Hepatocyte (in vitro differentiated cells): ENCODE results near the gene PIK3AP1. TPM values are rescaled to one million over a fixed set of nuclear protein-coding genes. Genes with fewer than 3 reads are reported as not detected.

Experiments
- DNase-seq: peaks from one replicate; pipeline ENCODE4 v3.0.0-alpha.2; 2016; ENCODE audit warnings: low spot score
- H2AFZ ChIP-seq: fragments of 200-600 bp; sonication (generic); 2 replicates; pipeline ENCODE4 v1.6.0; 2016; ENCODE audit warnings: antibody characterized with exemption, mild to moderate bottlenecking
- H3K27ac ChIP-seq: fragments of 200-600 bp; sonication (generic); 2 replicates; pipeline ENCODE4 v1.5.1; 2016; ENCODE audit warnings: mild to moderate bottlenecking
- H3K27me3 ChIP-seq: fragments of 200-600 bp; sonication (generic); 2 replicates; pipeline ENCODE4 v1.6.1; 2016
- H3K36me3 ChIP-seq: fragments of 200-600 bp; sonication (generic); replicated peaks from 2 replicates; pipeline ENCODE4 v1.5.1; 2016; ENCODE audit warnings: low read depth; ENCODE audit not compliant: insufficient read depth
- H3K4me1 ChIP-seq: fragments of 200-600 bp; sonication (generic); 2 replicates; pipeline ENCODE4 v1.5.1; 2016; ENCODE audit warnings: mild to moderate bottlenecking, moderate library complexity; ENCODE audit not compliant: insufficient read depth
- H3K4me2 ChIP-seq: fragments of 200-600 bp; sonication (generic); 2 replicates; pipeline ENCODE4 v1.6.0; 2016
- H3K4me3 ChIP-seq: fragments of 200-600 bp; sonication (generic); 2 replicates; pipeline ENCODE4 v1.5.1; 2016; ENCODE audit warnings: mild to moderate bottlenecking
- H3K79me2 ChIP-seq: fragments of 200-600 bp; sonication (generic); 2 replicates; pipeline ENCODE4 v1.6.0; 2017; ENCODE audit warnings: mild to moderate bottlenecking
- H3K9me2 ChIP-seq: fragments of 200-600 bp; sonication (generic); replicated peaks from 2 replicates; pipeline ENCODE4 v1.6.0; 2017; ENCODE audit warnings: mild to moderate bottlenecking; ENCODE audit not compliant: insufficient read depth
- H3K9me3 ChIP-seq: fragments of 200-600 bp; sonication (generic); 2 replicates; pipeline ENCODE4 v1.5.1; 2016; ENCODE audit warnings: low read depth, mild to moderate bottlenecking
- H4K20me1 ChIP-seq: fragments of 200-600 bp; sonication (generic); 2 replicates; pipeline ENCODE4 v1.6.0; 2016; ENCODE audit warnings: mild to moderate bottlenecking; ENCODE audit not compliant: insufficient read depth, poor library complexity, severe bottlenecking
- EZH2 ChIP-seq: fragments of 200-600 bp; sonication (generic); IDR thresholded peaks from 2 replicates; pipeline ENCODE4 v1.6.1; 2016; ENCODE audit warnings: antibody characterized with exemption, mild to moderate bottlenecking, borderline replicate concordance
- EZH2phosphoT487 ChIP-seq: fragments of 200-600 bp; sonication (generic); IDR thresholded peaks from one replicate; pipeline ENCODE4 v1.6.1; 2018; ENCODE audit warnings: antibody characterized with exemption, mild to moderate bottlenecking, low read depth, moderate library complexity; ENCODE audit not compliant: unreplicated experiment, severe bottlenecking
- WGBS: methylation state at CpG from one replicate; pipeline ENCODE4 v1.1.6; 2016; ENCODE audit warnings: low lambda C conversion rate; ENCODE audit errors: missing lambda C conversion rate; 5-methylcytosine and 5-hydroxymethylcytosine counted together
- polyA plus RNA-seq: library from polyadenylated mRNA; unstranded; fragments of >200 nt; fragmentation: Nextera tagmentation; extraction: Ambion mirVana; gene quantifications from 2 replicates; pipeline ENCODE4 v1.2.1, GENCODE V29; 2016
- total RNA-seq: library from RNA; depleted of rRNA; stranded (reverse); fragments of >200 nt; gene quantifications from 2 replicates; pipeline ENCODE4 v1.2.3, GENCODE V29; 2014
- TF ChIP-seq, protein P1 (sequence below): fragments of 200-600 bp; sonication (generic); IDR thresholded peaks from 2 replicates; pipeline ENCODE4 v1.5.1; 2016; ENCODE audit warnings: antibody characterized with exemption, mild to moderate bottlenecking; ENCODE audit not compliant: poor library complexity

PIK3AP1 gene
- total and polyA plus RNA-seq, 2 experiments from 2014 or later: 2.5 to 8.4 TPM

GRCh38 chr10:96690755-96691730 is 29.3 kb downstream of the PIK3AP1 start:
- Histone ChIP-seq H3K79me2 (no peaks in the 10 kb centered on the region), H3K4me2 (no peak overlapping the region)
- 81% methylated on average over 9 of the region's 9 CpGs for WGBS

DNA sequence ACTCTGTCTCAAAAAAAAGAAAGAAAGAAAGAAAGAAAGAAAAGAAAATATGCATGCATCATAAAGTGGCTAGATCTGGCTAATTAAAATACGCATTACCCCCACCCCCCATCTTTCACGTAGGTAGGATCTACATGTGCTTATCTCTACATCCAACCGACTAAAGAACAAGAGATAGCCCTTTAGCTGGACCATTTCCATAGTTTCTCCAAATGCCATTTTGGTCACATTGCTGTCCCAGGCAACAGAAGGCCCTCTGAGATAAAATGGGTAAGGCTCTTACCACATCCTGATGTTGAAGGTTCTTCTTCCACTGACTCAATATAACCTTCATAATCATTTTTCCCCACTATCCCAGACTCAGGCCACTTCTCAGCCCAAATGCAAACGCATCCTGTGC is 31.5 kb downstream of the PIK3AP1 start:
- Histone ChIP-seq H3K36me3 (no peaks in the 10 kb centered on the region), H3K27me3 (no peaks in the 10 kb centered on the region), H3K4me1 (no peaks in the 10 kb centered on the region), H3K79me2 (no peaks in the 10 kb centered on the region), H3K9me2 (no peaks in the 10 kb centered on the region), H4K20me1 (no peaks in the 10 kb centered on the region), H3K9me3 (no peaks in the 10 kb centered on the region), H3K4me2 (no peak overlapping the region), H3K27ac (no peak overlapping the region), H3K4me3 (no peak overlapping the region), H2AFZ (no peak overlapping the region)
- TF ChIP-seq, protein P1, sequence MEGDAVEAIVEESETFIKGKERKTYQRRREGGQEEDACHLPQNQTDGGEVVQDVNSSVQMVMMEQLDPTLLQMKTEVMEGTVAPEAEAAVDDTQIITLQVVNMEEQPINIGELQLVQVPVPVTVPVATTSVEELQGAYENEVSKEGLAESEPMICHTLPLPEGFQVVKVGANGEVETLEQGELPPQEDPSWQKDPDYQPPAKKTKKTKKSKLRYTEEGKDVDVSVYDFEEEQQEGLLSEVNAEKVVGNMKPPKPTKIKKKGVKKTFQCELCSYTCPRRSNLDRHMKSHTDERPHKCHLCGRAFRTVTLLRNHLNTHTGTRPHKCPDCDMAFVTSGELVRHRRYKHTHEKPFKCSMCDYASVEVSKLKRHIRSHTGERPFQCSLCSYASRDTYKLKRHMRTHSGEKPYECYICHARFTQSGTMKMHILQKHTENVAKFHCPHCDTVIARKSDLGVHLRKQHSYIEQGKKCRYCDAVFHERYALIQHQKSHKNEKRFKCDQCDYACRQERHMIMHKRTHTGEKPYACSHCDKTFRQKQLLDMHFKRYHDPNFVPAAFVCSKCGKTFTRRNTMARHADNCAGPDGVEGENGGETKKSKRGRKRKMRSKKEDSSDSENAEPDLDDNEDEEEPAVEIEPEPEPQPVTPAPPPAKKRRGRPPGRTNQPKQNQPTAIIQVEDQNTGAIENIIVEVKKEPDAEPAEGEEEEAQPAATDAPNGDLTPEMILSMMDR: no peak
- TF ChIP-seq EZH2phosphoT487 (no peak), EZH2 (no peak)
- WGBS: 91% methylated on average over 4 of the region's 4 CpGs
- no peak for DNase-seq

More at GRCh38 chr10:96690755-96691730, 29.3 kb downstream of the PIK3AP1 start:
- no peaks in the 10 kb centered on the region for H3K9me3 ChIP-seq
- no peak overlapping the region for H2AFZ ChIP-seq
- no peaks in the 10 kb centered on the region for H4K20me1 ChIP-seq
- H3K27me3 ChIP-seq: no peaks in the 10 kb centered on the region
- H3K27ac ChIP-seq: no peak overlapping the region
- no peak for TF ChIP-seq EZH2
- TF ChIP-seq, protein P1: no peak
- no peak for TF ChIP-seq EZH2phosphoT487
- DNase-seq: no peak
- no peaks in the 10 kb centered on the region for H3K36me3 ChIP-seq
- H3K4me1 ChIP-seq: no peaks in the 10 kb centered on the region
- H3K4me3 ChIP-seq: no peak overlapping the region
- H3K9me2 ChIP-seq: no peaks in the 10 kb centered on the region

- Histone ChIP-seq H3K27me3 (peaks cover 3% of the 10 kb centered on the region), H3K36me3 (no peaks in the 10 kb centered on the region), H2AFZ (no peak overlapping the region), H4K20me1 (no peaks in the 10 kb centered on the region), H3K4me2 (no peak overlapping the region), H3K4me1 (no peaks in the 10 kb centered on the region), H3K9me3 (no peaks in the 10 kb centered on the region), H3K4me3 (no peak overlapping the region), H3K79me2 (no peaks in the 10 kb centered on the region), H3K27ac (no peak overlapping the region), H3K9me2 (no peaks in the 10 kb centered on the region)
- no peak for DNase-seq
- 93% methylated on average over 8 of the region's 8 CpGs for WGBS
- TF ChIP-seq EZH2: no peak
- TF ChIP-seq, protein P1: no peak
- TF ChIP-seq EZH2phosphoT487: no peak
These were observed 32.8 kb downstream of the PIK3AP1 start for GRCh38 chr10:96687317-96688012.
